SK-N-SH (cell line): ENCODE measurements around the gene BMPR1B. TPM values are rescaled to one million over a fixed set of nuclear protein-coding genes. Genes with fewer than 3 reads are reported as not detected.
"Not testable (repeated sequence)": the region's sequence is repeated elsewhere in the genome, so short reads cannot be mapped to it uniquely, and the experiment has no call there.

Source experiments
- CTCF ChIA-PET: fragments of 300-600, 350-600 bp; formaldehyde crosslinking; extraction: SDS; loops from one replicate; lab custom pipeline; 2021; lab: Yijun Ruan, JAX
- POLR2A ChIA-PET: fragments of 350-600 bp; sonication (Branson Sonifier 250); formaldehyde crosslinking; extraction: SDS; loops from one replicate; lab custom pipeline; 2020; ENCODE audit warnings: antibody characterized with exemption, inconsistent platforms; lab: Yijun Ruan, JAX
- DNase-seq: peaks from one replicate; pipeline ENCODE4 v3.0.0; 2012
- H2AFZ ChIP-seq: fragments of 200-600 bp; sonication (generic); 2 replicates; pipeline ENCODE4 v1.8.1; 2016; ENCODE audit warnings: antibody characterized with exemption, mild to moderate bottlenecking, low read depth
- H3F3A ChIP-seq: fragments of 200-600 bp; sonication (generic); replicated peaks from 2 replicates; pipeline ENCODE3; 2016; ENCODE audit warnings: antibody characterized with exemption, mild to moderate bottlenecking; ENCODE audit not compliant: insufficient read depth
- H3K27ac ChIP-seq, 2 experiments: fragments of 200-500 bp in 1 of 2; fragments of 200-600 bp in 1 of 2; sonication (Bioruptor generic) in 1 of 2; sonication (generic), shearing (Covaris generic) in 1 of 2; 2 replicates each; pipeline versions ENCODE4 v1.5.1 to v1.6.1; 2014 to 2016; ENCODE audit warnings: low read depth in 2 of 2, inconsistent platforms in 1 of 2, low read length in 1 of 2, mild to moderate bottlenecking in 1 of 2, mixed read lengths in 1 of 2
- H3K27me3 ChIP-seq: fragments of 200-600 bp; sonication (generic), shearing (Covaris generic); 2 replicates; pipeline ENCODE4 v1.6.1; 2016; ENCODE audit warnings: mixed run types; ENCODE audit not compliant: insufficient read depth
- H3K36me3 ChIP-seq, 2 experiments: fragments of 200-500 bp in 1 of 2; fragments of 200-600 bp in 1 of 2; sonication (Bioruptor generic) in 1 of 2; sonication (generic) in 1 of 2; replicated peaks in 1 of 2; 2 replicates each; pipeline versions ENCODE3 to v1.5.1; 2014 to 2016; ENCODE audit warnings: low read length in 1 of 2, mild to moderate bottlenecking in 1 of 2; ENCODE audit not compliant: insufficient read depth in 2 of 2, control insufficient read depth in 1 of 2
- H3K4me1 ChIP-seq, 2 experiments: fragments of 200-500 bp in 1 of 2; fragments of 200-600 bp in 1 of 2; sonication (Bioruptor generic) in 1 of 2; sonication (generic), shearing (Covaris generic) in 1 of 2; 2 replicates each; pipeline versions ENCODE4 v1.5.1 to v1.6.1; 2014 to 2016; ENCODE audit warnings: low read depth in 1 of 2, low read length in 1 of 2, mixed run types in 1 of 2; ENCODE audit not compliant: insufficient read depth in 2 of 2, control insufficient read depth in 1 of 2
- H3K4me2 ChIP-seq: fragments of 200-600 bp; sonication (generic), shearing (Covaris generic); 2 replicates; pipeline ENCODE4 v1.6.1; 2017; ENCODE audit warnings: mixed run types
- H3K4me3 ChIP-seq, 2 experiments: fragments of 200-500 bp in 1 of 2; fragments of 200-600 bp in 1 of 2; sonication (Bioruptor generic) in 1 of 2; sonication (generic), shearing (Covaris generic) in 1 of 2; 2 replicates each; pipeline versions ENCODE4 v1.5.1 to v1.8.1; 2014 to 2016; ENCODE audit warnings: low read depth in 2 of 2, inconsistent platforms in 1 of 2, low read length in 1 of 2, mild to moderate bottlenecking in 1 of 2, mixed read lengths in 1 of 2, moderate library complexity in 1 of 2
- H3K79me2 ChIP-seq: fragments of 200-600 bp; sonication (generic); 2 replicates; pipeline ENCODE4 v1.8.1; 2017; ENCODE audit warnings: mild to moderate bottlenecking; ENCODE audit not compliant: insufficient read depth
- H3K9ac ChIP-seq: fragments of 200-600 bp; sonication (generic); 2 replicates; pipeline ENCODE4 v1.6.1; 2017; ENCODE audit warnings: mixed run types
- H3K9me2 ChIP-seq: fragments of 200-600 bp; sonication (generic); 2 replicates; pipeline ENCODE4 v1.6.1; 2017; ENCODE audit warnings: mixed run types
- H3K9me3 ChIP-seq: fragments of 200-600 bp; sonication (generic); 2 replicates; pipeline ENCODE4 v1.6.1; 2017; ENCODE audit warnings: mixed run types, mild to moderate bottlenecking, moderate library complexity
- H4K20me1 ChIP-seq: fragments of 200-600 bp; sonication (generic); 2 replicates; pipeline ENCODE4 v1.6.1; 2017; ENCODE audit warnings: mild to moderate bottlenecking, mixed run types; ENCODE audit not compliant: insufficient read depth
- CHD2 ChIP-seq: fragments of 150-350 bp; IDR thresholded peaks from 2 replicates; pipeline ENCODE4 v1.6.1; 2018; ENCODE audit warnings: low read length; ENCODE audit not compliant: partially characterized antibody
- ELF1 ChIP-seq: IDR thresholded peaks from 2 replicates; pipeline ENCODE4 v1.4.0; 2012
- EP300 ChIP-seq, 2 experiments: IDR thresholded peaks; 2 replicates each; pipeline versions ENCODE4 v1.4.0 to v1.6.1; 2012; ENCODE audit warnings: borderline replicate concordance in 1 of 2, low read depth in 1 of 2, low read length in 1 of 2
- EZH2phosphoT487 ChIP-seq: fragments of 200-600 bp; sonication (generic); IDR thresholded peaks from 2 replicates; pipeline ENCODE4 v1.6.1; 2017; ENCODE audit warnings: low read depth, mixed run types, mild to moderate bottlenecking, antibody characterized with exemption, moderate library complexity, borderline replicate concordance
- FOXJ3 ChIP-seq: sonication (generic); formaldehyde crosslinking; IDR thresholded peaks from 2 replicates; pipeline ENCODE4 v1.5.1; 2020; ENCODE audit warnings: mild to moderate bottlenecking, missing genetic modification reagents
- GATA2 ChIP-seq: sonication (generic); formaldehyde crosslinking; IDR thresholded peaks from 2 replicates; pipeline ENCODE4 v1.5.0; 2020; ENCODE audit warnings: mild to moderate bottlenecking, missing genetic modification reagents
- JUND ChIP-seq: IDR thresholded peaks from 2 replicates; pipeline ENCODE4 v1.4.0; 2012
- MAX ChIP-seq: IDR thresholded peaks from 2 replicates; pipeline ENCODE4 v1.4.0; 2012; ENCODE audit warnings: low read depth
- MEF2A ChIP-seq: IDR thresholded peaks from 2 replicates; pipeline ENCODE4 v1.4.0; 2012; ENCODE audit warnings: low read depth, borderline replicate concordance
- NFIC ChIP-seq: IDR thresholded peaks from 2 replicates; pipeline ENCODE4 v1.4.0; 2012; ENCODE audit warnings: borderline replicate concordance
- RAD21 ChIP-seq: IDR thresholded peaks from 2 replicates; pipeline ENCODE4 v1.6.1; 2012; ENCODE audit warnings: mild to moderate bottlenecking, low read length
- RCOR1 ChIP-seq: fragments of 150-350 bp; IDR thresholded peaks from 2 replicates; pipeline ENCODE4 v1.6.1; 2017; ENCODE audit warnings: antibody characterized with exemption, low read length
- RFX5 ChIP-seq: IDR thresholded peaks from 2 replicates; pipeline ENCODE4 v1.6.1; 2012; ENCODE audit warnings: mild to moderate bottlenecking, improper control_type of control experiment, low read length
- SIN3A ChIP-seq: IDR thresholded peaks from 2 replicates; pipeline ENCODE4 v1.6.1; 2012; ENCODE audit warnings: low read depth, mild to moderate bottlenecking, low read length, moderate library complexity, borderline replicate concordance
- TCF12 ChIP-seq: IDR thresholded peaks from 2 replicates; pipeline ENCODE4 v1.4.0; 2012
- TEAD4 ChIP-seq: IDR thresholded peaks from 2 replicates; pipeline ENCODE4 v1.4.0; 2012; ENCODE audit warnings: mild to moderate bottlenecking, borderline replicate concordance; ENCODE audit not compliant: insufficient read depth
- ZBTB33 ChIP-seq: IDR thresholded peaks from 2 replicates; pipeline ENCODE4 v1.4.0; 2012; ENCODE audit warnings: low read depth, borderline replicate concordance
- WGBS: methylation state at CpG from one replicate; pipeline ENCODE4 v1.1.6; 2017; ENCODE audit warnings: low lambda C conversion rate; 5-methylcytosine and 5-hydroxymethylcytosine counted together
- polyA plus RNA-seq, 3 experiments: library from polyadenylated mRNA; depleted of rRNA; stranded (reverse); fragments of >200 nt; gene quantifications; 2 replicates each; pipeline ENCODE4 v1.2.3, GENCODE V29; 2012

The BMPR1B gene
- polyA plus RNA-seq, 1 of the 3 experiments (the other 2 are of a cell fraction): 0.16 TPM

DNA sequence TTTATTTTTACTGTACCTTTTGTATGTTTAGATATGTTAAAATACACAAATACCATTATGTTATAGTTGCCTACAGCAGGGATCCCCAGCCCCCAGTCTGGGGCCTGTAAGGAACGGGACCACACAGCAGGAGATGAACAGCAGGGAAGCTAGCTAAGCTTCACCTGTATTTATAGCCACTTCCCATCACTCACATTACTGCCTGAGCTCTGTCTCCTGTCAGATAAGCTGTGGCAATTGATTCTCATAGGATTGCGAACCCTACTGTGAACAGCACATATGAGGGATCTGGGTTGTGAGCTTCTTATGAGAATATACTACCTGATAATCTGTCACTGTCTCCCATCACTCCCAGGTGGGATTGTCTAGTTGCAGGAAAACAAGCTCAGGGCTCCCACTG is 73.9 kb downstream of the BMPR1B start (continued):
- TF ChIP-seq RCOR1: no peak
- TF ChIP-seq GATA2: no peak
- TF ChIP-seq TCF12: no peak
- TF ChIP-seq SIN3A: no peak

GRCh38 chr4:94832329-94832728 is 74.6 kb downstream of the BMPR1B start:
- H3K4me2 ChIP-seq, H3K9me2 ChIP-seq, DNase-seq, H3K9ac ChIP-seq, H3K36me3 ChIP-seq, H3K27me3 ChIP-seq, H3K27ac ChIP-seq, H3K4me3 ChIP-seq, H3K79me2 ChIP-seq, H3F3A ChIP-seq, H3K9me3 ChIP-seq, H2AFZ ChIP-seq, H4K20me1 ChIP-seq, POLR2A ChIA-PET, H3K4me1 ChIP-seq: not testable (repeated sequence)
- CTCF ChIA-PET: interaction anchor here (1.7 kb wide), 1 partner anchor 11 kb away, joined by 5 read pairs; no protein-coding TSS in a partner anchor
- 96% methylated on average over 5 of the region's 5 CpGs for WGBS

GRCh38 chr4:94833394-94833793 is 75.6 kb downstream of the BMPR1B start:
- TF ChIP-seq GATA2: no peak
- TF ChIP-seq MAX: no peak
- no peak for TF ChIP-seq NFIC
- TF ChIP-seq MEF2A: no peak
- no peak overlapping the region for H3K4me2 ChIP-seq
- H2AFZ ChIP-seq: no peak overlapping the region
- H3K9me2 ChIP-seq: no peaks in the 10 kb centered on the region
- peaks cover 3% of the 10 kb centered on the region for H3F3A ChIP-seq
- no peaks in the 10 kb centered on the region for H3K27me3 ChIP-seq
- no peaks in the 10 kb centered on the region for H3K79me2 ChIP-seq
- ChIA-PET CTCF (no interaction called here), POLR2A (interaction anchor here (0.6 kb wide), 1 partner anchor 1532 kb away, joined by 3 read pairs; no protein-coding TSS in a partner anchor)
- H3K36me3 ChIP-seq: no peaks in the 10 kb centered on the region
- no peak overlapping the region for H3K27ac ChIP-seq
- H3K4me3 ChIP-seq: no peak overlapping the region
- no peaks in the 10 kb centered on the region for H3K9me3 ChIP-seq
- no peak for DNase-seq
- 52% methylated on average over 1 of the region's 1 CpG for WGBS
- no peak overlapping the region for H3K9ac ChIP-seq
- H4K20me1 ChIP-seq: no peaks in the 10 kb centered on the region
- no peaks in the 10 kb centered on the region for H3K4me1 ChIP-seq

GRCh38 chr4:94834501-94834900 is 76.7 kb downstream of the BMPR1B start:
- Histone ChIP-seq H3K79me2 (no peaks in the 10 kb centered on the region), H3K27ac (no peak overlapping the region; a peak in 1 of 4 replicates), H3K9me2 (no peaks in the 10 kb centered on the region), H3K27me3 (no peaks in the 10 kb centered on the region), H3K4me1 (no peaks in the 10 kb centered on the region), H3K36me3 (no peaks in the 10 kb centered on the region), H3K9me3 (no peaks in the 10 kb centered on the region), H3F3A (no peaks in the 10 kb centered on the region), H3K4me3 (no peak overlapping the region), H3K4me2 (no peak overlapping the region), H2AFZ (no peak overlapping the region), H3K9ac (no peak overlapping the region), H4K20me1 (no peaks in the 10 kb centered on the region)
- ChIA-PET POLR2A (interaction anchor here (0.6 kb wide), 1 partner anchor 803 kb away, joined by 3 read pairs; no protein-coding TSS in a partner anchor), CTCF (interaction anchor here (0.7 kb wide), 1 partner anchor 43 kb away, joined by 4 read pairs; no protein-coding TSS in a partner anchor)
- TF ChIP-seq JUND (no peak), EZH2phosphoT487 (no peak), RFX5 (no peak), ELF1 (no peak), SIN3A (no peak), RAD21 (no peak), EP300 (IDR thresholded peaks at IDR 0.05; ENCODE audit: borderline replicate concordance in 1 of 2, low read depth in 1 of 2, low read length in 1 of 2) (no peak), CHD2 (no peak), TEAD4 (no peak), FOXJ3 (no peak), ZBTB33 (no peak), RCOR1 (no peak)
- 63% methylated on average over 1 of the region's 1 CpG for WGBS
- no peak for DNase-seq
